ENCODE results near the gene FFAR3. TPM values are rescaled to one million over a fixed set of nuclear protein-coding genes. Genes with fewer than 3 reads are reported as not detected.

Gene FFAR3
- total RNA-seq, 2 experiments from 2014 or later: 0.19 TPM; not detected in 1

DNA sequence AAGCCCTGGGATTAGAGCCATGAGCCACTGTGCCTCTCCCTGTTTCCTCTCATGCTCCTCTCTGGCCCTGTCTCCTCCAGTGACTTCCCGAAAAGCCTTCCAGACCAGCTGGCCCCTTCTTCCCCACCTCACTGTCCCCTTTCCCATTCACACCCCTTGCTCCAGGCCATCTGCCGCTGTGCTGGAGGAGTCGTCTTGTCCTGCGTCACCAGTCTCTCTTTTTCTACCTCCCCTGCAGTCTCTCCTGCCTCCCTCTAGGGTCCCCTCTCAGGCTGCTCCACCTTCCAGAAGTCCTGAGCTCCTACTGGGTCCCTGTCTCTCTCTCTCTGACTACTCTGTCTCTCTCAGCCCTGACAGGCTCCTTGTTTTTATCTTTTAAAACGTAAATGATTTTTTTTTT lies 15.8 kb upstream of the FFAR3 start:
- TF ChIP-seq, protein P1, sequence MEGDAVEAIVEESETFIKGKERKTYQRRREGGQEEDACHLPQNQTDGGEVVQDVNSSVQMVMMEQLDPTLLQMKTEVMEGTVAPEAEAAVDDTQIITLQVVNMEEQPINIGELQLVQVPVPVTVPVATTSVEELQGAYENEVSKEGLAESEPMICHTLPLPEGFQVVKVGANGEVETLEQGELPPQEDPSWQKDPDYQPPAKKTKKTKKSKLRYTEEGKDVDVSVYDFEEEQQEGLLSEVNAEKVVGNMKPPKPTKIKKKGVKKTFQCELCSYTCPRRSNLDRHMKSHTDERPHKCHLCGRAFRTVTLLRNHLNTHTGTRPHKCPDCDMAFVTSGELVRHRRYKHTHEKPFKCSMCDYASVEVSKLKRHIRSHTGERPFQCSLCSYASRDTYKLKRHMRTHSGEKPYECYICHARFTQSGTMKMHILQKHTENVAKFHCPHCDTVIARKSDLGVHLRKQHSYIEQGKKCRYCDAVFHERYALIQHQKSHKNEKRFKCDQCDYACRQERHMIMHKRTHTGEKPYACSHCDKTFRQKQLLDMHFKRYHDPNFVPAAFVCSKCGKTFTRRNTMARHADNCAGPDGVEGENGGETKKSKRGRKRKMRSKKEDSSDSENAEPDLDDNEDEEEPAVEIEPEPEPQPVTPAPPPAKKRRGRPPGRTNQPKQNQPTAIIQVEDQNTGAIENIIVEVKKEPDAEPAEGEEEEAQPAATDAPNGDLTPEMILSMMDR (conservative IDR thresholded peaks at IDR 0.05; ENCODE audit: low read length): no peak
- no peak for TF ChIP-seq EZH2phosphoT487 (IDR thresholded peaks at IDR 0.05; ENCODE audit: borderline replicate concordance, low read depth, low read length)
- intact Hi-C loops (cut with micrococcal nuclease; ENCODE audit: unreplicated experiment): no loop called here
- ChIA-PET CTCF (ENCODE audit: unreplicated experiment) (no interaction called here), POLR2A (interaction anchor here (1.0 kb wide), 1 partner anchor 12 kb away, joined by 4 read pairs; no protein-coding TSS in a partner anchor)
- BruUV-seq (replicated peaks): no TSS peak
- no peak overlapping the region for H3K4me2 ChIP-seq (ENCODE audit: low read length)
- H4K20me1 ChIP-seq (ENCODE audit: insufficient read depth, low read length): no peaks in the 10 kb centered on the region; the same call in 1 of the 2 replicates
- H3K4me3 ChIP-seq (ENCODE audit: low read depth, low read length, poor library complexity, severe bottlenecking): no peak overlapping the region
- no peaks in the 10 kb centered on the region for H3K79me2 ChIP-seq (ENCODE audit: insufficient read depth, low read depth, low read length)
- DNase-seq (ENCODE audit: low spot score): no peak
- H3K9me2 ChIP-seq (ENCODE audit: insufficient read depth, low read length): no peaks in the 10 kb centered on the region
- H3K36me3 ChIP-seq (ENCODE audit: insufficient read depth, low read length): peaks cover 99% of the 10 kb centered on the region
- H3K4me1 ChIP-seq (ENCODE audit: insufficient read depth, low read length, poor library complexity, severe bottlenecking): peaks cover 46% of the 10 kb centered on the region
- no peak overlapping the region for H2AFZ ChIP-seq (ENCODE audit: low read length)
- no peaks in the 10 kb centered on the region for H3K9me3 ChIP-seq (ENCODE audit: low read length)
- no peak overlapping the region for H3K27ac ChIP-seq (ENCODE audit: low read depth, low read length, poor library complexity, severe bottlenecking)

DNA sequence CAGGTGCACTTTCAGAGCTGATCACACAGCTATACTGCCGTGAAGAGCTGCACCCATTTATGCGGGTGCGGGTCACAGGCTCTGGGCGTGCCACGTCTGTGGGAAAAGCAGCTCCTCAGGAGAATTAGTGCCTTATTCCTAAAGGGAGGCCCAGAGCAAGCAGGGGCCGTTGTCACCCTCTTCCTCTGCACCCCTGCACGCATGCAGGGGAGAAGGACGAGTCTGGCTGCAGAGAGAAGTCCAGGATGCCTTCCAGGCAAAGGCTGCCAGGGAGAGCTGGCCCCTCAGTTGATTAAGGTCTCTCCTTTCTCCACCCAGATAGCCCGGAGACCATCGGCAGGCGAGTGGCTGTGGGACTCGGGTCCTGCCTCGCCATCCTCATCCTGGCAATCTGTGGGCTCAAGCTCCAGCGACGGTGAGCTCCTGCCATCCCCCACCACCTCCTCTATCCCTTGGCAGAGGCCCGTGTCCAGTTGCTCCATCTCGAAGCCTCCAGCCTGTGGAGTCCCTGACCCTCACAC lies 13.7 kb upstream of the FFAR3 start:
- Histone ChIP-seq H3K79me2 (ENCODE audit: insufficient read depth, low read depth, low read length) (no peaks in the 10 kb centered on the region), H3K4me1 (ENCODE audit: insufficient read depth, low read length, poor library complexity, severe bottlenecking) (peaks cover 68% of the 10 kb centered on the region), H3K36me3 (ENCODE audit: insufficient read depth, low read length) (peaks cover 98% of the 10 kb centered on the region), H3K27ac (ENCODE audit: low read depth, low read length, poor library complexity, severe bottlenecking) (peak overlapping the region; percentile 96), H3K9me2 (ENCODE audit: insufficient read depth, low read length) (no peaks in the 10 kb centered on the region), H3K4me2 (ENCODE audit: low read length) (peak overlapping the region; percentile 16; the same call in 1 of the 2 replicates), H3K9me3 (ENCODE audit: low read length) (0 out of 2 replicates have a peak, but pooled peaks cover 4% of the 10 kb centered on the region), H3K4me3 (ENCODE audit: low read depth, low read length, poor library complexity, severe bottlenecking) (no peak overlapping the region), H4K20me1 (ENCODE audit: insufficient read depth, low read length) (no peaks in the 10 kb centered on the region; the same call in none of the 2 replicates), H2AFZ (ENCODE audit: low read length) (no peak overlapping the region)
- TF ChIP-seq EZH2phosphoT487 (IDR thresholded peaks at IDR 0.05; ENCODE audit: borderline replicate concordance, low read depth, low read length): no peak
- TF ChIP-seq, protein P1 (conservative IDR thresholded peaks at IDR 0.05; ENCODE audit: low read length): no peak
- no TSS peak for BruUV-seq (replicated peaks)
- DNase-seq (ENCODE audit: low spot score): no peak
- POLR2A ChIA-PET: interaction anchor here (1.0 kb wide), 1 partner anchor 11 kb away, joined by 3 read pairs; no protein-coding TSS in a partner anchor
- CTCF ChIA-PET (ENCODE audit: unreplicated experiment): no interaction called here
- intact Hi-C loops (cut with micrococcal nuclease; ENCODE audit: unreplicated experiment): no loop called here

GRCh38 chr19:35345671-35346111 lies 12.6 kb upstream of the FFAR3 start:
- ChIA-PET POLR2A (interaction anchor here (0.6 kb wide), 1 partner anchor 23 kb away, joined by 4 read pairs; no protein-coding TSS in a partner anchor), CTCF (ENCODE audit: unreplicated experiment) (no interaction called here)
- H2AFZ ChIP-seq (ENCODE audit: low read length): no peak overlapping the region
- H3K27ac ChIP-seq (ENCODE audit: low read depth, low read length, poor library complexity, severe bottlenecking): peak overlapping the region; percentile 96
- no peak overlapping the region for H3K4me3 ChIP-seq (ENCODE audit: low read depth, low read length, poor library complexity, severe bottlenecking)
- H3K9me3 ChIP-seq (ENCODE audit: low read length): 0 out of 2 replicates have a peak, but pooled peaks cover 4% of the 10 kb centered on the region
- H3K79me2 ChIP-seq (ENCODE audit: insufficient read depth, low read depth, low read length): no peaks in the 10 kb centered on the region
- H3K4me1 ChIP-seq (ENCODE audit: insufficient read depth, low read length, poor library complexity, severe bottlenecking): peaks cover 79% of the 10 kb centered on the region
- peak overlapping the region; percentile 70 for H3K4me2 ChIP-seq (ENCODE audit: low read length)
- BruUV-seq (replicated peaks): no TSS peak
- no peak for DNase-seq (ENCODE audit: low spot score)
- peaks cover 87% of the 10 kb centered on the region for H3K36me3 ChIP-seq (ENCODE audit: insufficient read depth, low read length)
- intact Hi-C loops (cut with micrococcal nuclease; ENCODE audit: unreplicated experiment): loop anchor here (2.0 kb wide), 1 partner anchor 77 kb away; the partner anchor contains the start of gene USF2
- no peaks in the 10 kb centered on the region for H3K9me2 ChIP-seq (ENCODE audit: insufficient read depth, low read length)
- no peaks in the 10 kb centered on the region; the same call in 1 of the 2 replicates for H4K20me1 ChIP-seq (ENCODE audit: insufficient read depth, low read length)
- TF ChIP-seq, protein P1 (conservative IDR thresholded peaks at IDR 0.05; ENCODE audit: low read length): no peak
- TF ChIP-seq EZH2phosphoT487 (IDR thresholded peaks at IDR 0.05; ENCODE audit: borderline replicate concordance, low read depth, low read length): no peak
